Measurements from ENCODE around the gene TRMT61A. TPM values are rescaled to one million over a fixed set of nuclear protein-coding genes. Genes with fewer than 3 reads are reported as not detected.

TRMT61A gene
- total and polyA plus RNA-seq, 2 of the 4 experiments (the other 2 are of a cell fraction), result 5.7 to 16.2 TPM

DNA sequence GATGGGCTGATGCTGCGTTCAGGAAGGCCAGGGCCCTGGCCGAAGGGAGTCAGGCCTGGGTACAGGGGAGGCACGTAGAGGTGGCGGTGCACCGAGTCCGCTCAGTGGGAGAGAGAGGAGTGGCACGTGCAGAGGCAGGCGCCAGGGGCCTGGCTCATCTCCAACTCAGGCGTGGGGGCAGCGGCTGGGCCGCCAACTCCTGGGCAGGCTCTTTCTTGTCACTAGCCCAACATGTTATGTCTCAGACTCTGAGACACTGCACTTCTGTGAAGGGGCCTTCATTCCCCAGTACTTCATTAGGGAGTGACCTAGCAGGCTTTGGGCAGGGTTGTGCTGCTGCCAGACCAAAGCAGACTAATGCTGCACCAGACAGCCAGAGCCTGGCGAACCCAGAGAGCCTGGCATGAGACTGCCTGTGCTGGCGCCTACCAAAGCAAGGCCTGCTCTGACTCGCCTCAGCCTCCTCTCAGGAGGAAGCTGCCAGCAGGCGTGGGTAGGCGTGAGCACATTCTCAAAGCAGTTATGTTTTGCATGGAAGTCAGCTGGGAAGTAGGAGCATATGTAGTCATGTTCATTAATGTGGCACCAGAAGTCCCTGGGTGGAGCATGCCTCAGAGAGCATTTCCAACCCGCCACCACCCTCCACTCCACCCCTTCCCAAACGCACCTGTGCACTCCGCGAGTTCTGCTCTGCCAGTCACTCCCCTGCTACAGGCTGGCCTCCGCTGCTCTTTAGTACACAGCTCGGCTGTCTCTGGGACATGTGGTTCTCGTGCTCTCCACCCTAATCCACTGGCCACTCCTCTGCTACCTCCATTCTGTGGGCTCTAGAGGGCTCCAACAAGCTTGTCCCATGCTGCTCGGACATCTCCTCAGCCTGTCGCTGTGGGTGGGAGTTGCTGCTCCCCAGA lies 16.0 kb upstream of the TRMT61A start:
- Histone ChIP-seq H3K9ac (ENCODE audit: low read depth, low read length) (no peak overlapping the region), H4K8ac (ENCODE audit: low read depth in 2 of 2, low read length in 2 of 2) (no peak overlapping the region), H2BK5ac (ENCODE audit: low read depth, low read length, poor library complexity, severe bottlenecking) (peak overlapping the region; percentile 7), H3K36me3 (ENCODE audit: control insufficient read depth, insufficient read depth, low read length) (peaks cover 27% of the 10 kb centered on the region), H2BK20ac (ENCODE audit: low read depth, low read length) (no peak overlapping the region), H2AK9ac (replicated peaks; ENCODE audit: low read depth, low read length, poor library complexity) (peak overlapping the region; percentile 60), H3K4me3 (ENCODE audit: insufficient read depth, low read depth, low read length) (no peak overlapping the region), H3K79me1 (ENCODE audit: low read depth in 1 of 2, low read length in 2 of 2) (peaks cover 0 to 18% of the 10 kb centered on the region in 2 experiments; a peak in 2 of 4 replicates), H2AFZ (replicated peaks; ENCODE audit: low read length, poor library complexity) (peak overlapping the region; percentile 46), H2BK120ac (ENCODE audit: low read depth, low read length) (no peak overlapping the region), H2AK5ac (ENCODE audit: low read depth, low read length) (no peak overlapping the region; the same call in 1 of the 2 replicates), H3K14ac (replicated peaks; ENCODE audit: low read depth, low read length) (no peak overlapping the region), H3K27ac (ENCODE audit: insufficient read depth, low read length) (peak overlapping the region; percentile 8), H4K91ac (ENCODE audit: insufficient read depth, low read depth, low read length) (peak overlapping the region; percentile 21; the same call in 1 of the 2 replicates), H3K27me3 (ENCODE audit: control insufficient read depth, insufficient read depth, low read length) (no peaks in the 10 kb centered on the region), H3K4me1 (ENCODE audit: control insufficient read depth, insufficient read depth, low read length) (peaks cover 7% of the 10 kb centered on the region), H4K20me1 (ENCODE audit: insufficient read depth, low read length) (peaks cover 13% of the 10 kb centered on the region), H3K4me2 (ENCODE audit: low read depth, low read length) (no peak overlapping the region), H3K56ac (ENCODE audit: extremely low read depth, insufficient read depth, low read length) (no peak overlapping the region), H4K5ac (ENCODE audit: low read depth, low read length) (no peak overlapping the region), H3K4ac (ENCODE audit: low read depth, low read length) (peak overlapping the region; percentile 7; the same call in 1 of the 2 replicates), H3K9me1 (ENCODE audit: insufficient read depth, low read length) (no peaks in the 10 kb centered on the region), H3K9me3 (ENCODE audit: control insufficient read depth, insufficient read depth, low read length) (no peaks in the 10 kb centered on the region), H3K18ac (ENCODE audit: low read depth, low read length) (no peak overlapping the region), H3K23ac (ENCODE audit: low read depth, low read length) (no peak overlapping the region), H2BK15ac (ENCODE audit: low read depth, low read length) (no peak overlapping the region)
- ChIA-PET CTCF (no interaction called here), POLR2A (ENCODE audit: unreplicated experiment) (no interaction called here)
- WGBS, 2 experiments (ENCODE audit: extremely low coverage in 2 of 2, insufficient read length in 1 of 2), result 62% methylated on average over 5 of the region's 25 CpGs; no CpG with 5 or more reads in 1 of the 2 experiments
- peak; percentile 80 for DNase-seq
- in situ Hi-C loops (cut with MboI; ENCODE audit: low sequenced_read_pairs) (no loop called here), intact Hi-C loops (cut with micrococcal nuclease) (no loop called here), dilution Hi-C loops (cut with HindIII; ENCODE audit: low sequenced_read_pairs, unreplicated experiment) (no loop called here)
- TF ChIP-seq MXI1 (IDR thresholded peaks at IDR 0.05; ENCODE audit: borderline replicate concordance, low read depth, low read length) (peak; percentile 49; the same call in 1 of the 2 replicates), BHLHE40 (IDR thresholded peaks at IDR 0.05; ENCODE audit: low read depth, low read length) (peak; percentile 92), FOS (IDR thresholded peaks at IDR 0.05; ENCODE audit: low read depth, low read length) (no peak)
- BruUV-seq (replicated peaks), result no TSS peak
- ATAC-seq (ENCODE audit: low read depth), result peak; percentile 67
